BLaER1 treated with 17β-estradiol and CSF1 and Interleukin-3, amounts not matched to agents 10 nM and 100 nM (cell line): ENCODE results near the gene SEPTIN14.
"Not testable (repeated sequence)": the region's sequence is repeated elsewhere in the genome, so short reads cannot be mapped to it uniquely, and the experiment has no call there.

Experiments used
- H3K27ac ChIP-seq, 11 experiments: shearing (Covaris generic); formaldehyde crosslinking; 2 replicates each; pipeline ENCODE4 v1.8.1; 2022
- H3K27me3 ChIP-seq, 11 experiments: shearing (Covaris generic); formaldehyde crosslinking; 2 replicates each; pipeline ENCODE4 v1.8.1; 2022
- H3K36me3 ChIP-seq, 11 experiments: shearing (Covaris generic); formaldehyde crosslinking; 2 replicates each; pipeline ENCODE4 v1.8.1; 2022
- H3K4me1 ChIP-seq, 10 experiments: shearing (Covaris generic); formaldehyde crosslinking; 2 replicates each; pipeline ENCODE4 v1.8.1; 2022
- H3K4me2 ChIP-seq, 11 experiments: shearing (Covaris generic); formaldehyde crosslinking; 2 replicates each; pipeline ENCODE4 v1.8.1; 2022
- H3K4me3 ChIP-seq, 10 experiments: shearing (Covaris generic); formaldehyde crosslinking; 2 replicates each; pipeline ENCODE4 v1.8.1; 2022
- H3K9ac ChIP-seq, 11 experiments: shearing (Covaris generic); formaldehyde crosslinking; 2 replicates each; pipeline ENCODE4 v1.8.1; 2022
- H3K9me3 ChIP-seq, 11 experiments: shearing (Covaris generic); formaldehyde crosslinking; replicated peaks in 1 of 11; 2 replicates each; pipeline ENCODE4 v1.8.1; 2022
- H4K20me1 ChIP-seq, 11 experiments: shearing (Covaris generic); formaldehyde crosslinking; 2 replicates each; pipeline ENCODE4 v1.8.1; 2022
- Cebpa-rat ChIP-seq, 11 experiments: shearing (Covaris generic); IDR thresholded peaks; 2 replicates each; pipeline ENCODE4 v1.8.1; 2022

SEPTIN14 gene

DNA sequence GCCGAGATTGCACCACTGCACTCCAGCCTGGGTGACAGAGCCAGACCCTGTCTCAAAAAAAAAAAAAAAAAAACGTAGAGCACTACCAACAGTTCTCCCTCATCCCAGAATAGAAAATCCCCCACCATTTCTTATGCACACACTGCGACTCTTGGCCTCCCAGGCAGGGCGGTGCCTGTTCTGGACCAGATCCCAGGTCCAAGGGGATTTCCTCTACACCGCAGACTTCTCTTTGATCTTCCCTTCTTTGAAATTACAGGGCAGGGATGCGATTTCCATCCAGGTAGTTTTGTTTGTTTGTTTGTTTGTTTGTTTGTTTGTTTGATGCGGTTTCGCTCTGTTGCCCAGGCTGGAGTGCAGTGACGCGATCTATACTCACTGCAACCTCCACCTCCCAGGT, 91.8 kb downstream of the SEPTIN14 start:
- no peaks in the 10 kb centered on the region for H4K20me1 ChIP-seq
- H3K9me3 ChIP-seq, result no peaks in the 10 kb centered on the region
- H3K9ac ChIP-seq, result no peak overlapping the region
- no peak for TF ChIP-seq Cebpa-rat (IDR thresholded peaks at IDR 0.05)
- no peaks in the 10 kb centered on the region for H3K27me3 ChIP-seq
- no peaks in the 10 kb centered on the region for H3K36me3 ChIP-seq
- no peaks in the 10 kb centered on the region for H3K4me1 ChIP-seq
- no peak overlapping the region for H3K4me2 ChIP-seq
- H3K4me3 ChIP-seq, result no peak overlapping the region
- no peak overlapping the region for H3K27ac ChIP-seq

DNA sequence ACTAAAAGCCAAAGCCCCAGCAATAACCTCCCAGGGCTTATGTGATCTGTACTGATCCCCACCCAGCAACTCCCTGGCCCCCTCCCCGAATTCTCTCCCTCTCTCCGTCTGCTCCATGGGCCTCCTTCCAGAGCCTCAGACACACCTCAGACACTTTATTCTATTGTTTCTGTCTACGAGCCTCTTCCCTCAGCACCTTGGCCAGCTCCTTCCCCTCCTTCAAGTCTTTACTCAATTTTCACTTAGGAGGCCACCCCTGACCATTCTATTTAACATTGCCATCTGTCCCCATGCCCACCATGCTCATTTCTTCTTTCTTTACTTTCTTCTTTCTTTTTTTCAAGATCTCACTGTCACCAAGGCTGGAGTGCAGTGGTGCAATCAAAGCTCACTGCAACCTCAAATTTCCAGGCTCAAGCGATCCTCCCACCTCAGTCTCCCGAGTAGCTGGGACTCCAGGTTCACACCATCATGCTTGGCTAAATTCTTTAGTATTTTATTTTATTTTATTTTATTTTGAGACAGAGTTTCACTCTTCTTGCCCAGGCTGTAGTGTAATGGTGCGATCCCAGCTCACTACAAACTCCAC, 109.2 kb downstream of the SEPTIN14 start:
- not testable (repeated sequence) for H3K4me3 ChIP-seq, H3K27ac ChIP-seq, H3K9me3 ChIP-seq, H3K36me3 ChIP-seq, H3K27me3 ChIP-seq, H4K20me1 ChIP-seq, H3K9ac ChIP-seq, H3K4me2 ChIP-seq, H3K4me1 ChIP-seq

DNA sequence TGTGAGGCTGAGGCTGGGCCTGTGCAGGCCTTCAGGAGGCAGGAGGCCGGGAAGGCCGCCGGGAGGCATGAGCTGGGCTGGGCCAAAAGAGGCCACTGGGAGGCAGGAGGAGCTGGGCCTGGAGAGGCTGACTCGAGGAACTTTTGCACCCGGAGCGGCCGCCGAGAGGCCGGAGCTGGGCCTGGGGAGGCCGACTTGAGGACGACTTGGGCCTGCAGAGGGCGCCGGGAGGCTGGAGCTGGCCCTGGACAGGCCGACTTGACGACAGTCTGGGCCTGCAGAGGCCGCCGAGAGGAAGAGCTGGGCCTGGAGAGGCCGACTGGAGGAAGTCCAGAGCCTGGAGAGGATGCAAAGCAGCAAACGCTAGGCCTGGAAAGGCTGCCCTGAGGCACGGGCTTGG, 117.8 kb downstream of the SEPTIN14 start:
- H3K36me3 ChIP-seq, H3K27me3 ChIP-seq, H3K9me3 ChIP-seq, H3K27ac ChIP-seq, H3K9ac ChIP-seq, H4K20me1 ChIP-seq, H3K4me1 ChIP-seq, H3K4me3 ChIP-seq, H3K4me2 ChIP-seq: not testable (repeated sequence)
